Adrenal gland (tissue), 5 donors: ENCODE results near the gene PUSL1.

Experiments
- POLR2A ChIP-seq, 2 donors: fragments of 450-650 bp; IDR thresholded peaks; one replicate each; pipeline ENCODE4 v1.6.1; 2017; ENCODE audit warnings: antibody characterized with exemption in 2 of 2, mild to moderate bottlenecking in 2 of 2, moderate library complexity in 1 of 2
- TF ChIP-seq, protein P1 (sequence below), 6 experiments: fragments of 450-650 bp in 4 of 6; fragments of 200-600 bp in 2 of 6; sonication (generic) in 1 of 6; IDR thresholded peaks; 1 replicate in 5 of 6; 2 replicates in 1 of 6; pipeline versions ENCODE4 v1.5.1 to v1.8.0; 2016 to 2021; ENCODE audit warnings: antibody characterized with exemption in 6 of 6, mild to moderate bottlenecking in 2 of 6, moderate library complexity in 1 of 6
- donor health status: DM: no; HTN: no; CAD: no.

DNA sequence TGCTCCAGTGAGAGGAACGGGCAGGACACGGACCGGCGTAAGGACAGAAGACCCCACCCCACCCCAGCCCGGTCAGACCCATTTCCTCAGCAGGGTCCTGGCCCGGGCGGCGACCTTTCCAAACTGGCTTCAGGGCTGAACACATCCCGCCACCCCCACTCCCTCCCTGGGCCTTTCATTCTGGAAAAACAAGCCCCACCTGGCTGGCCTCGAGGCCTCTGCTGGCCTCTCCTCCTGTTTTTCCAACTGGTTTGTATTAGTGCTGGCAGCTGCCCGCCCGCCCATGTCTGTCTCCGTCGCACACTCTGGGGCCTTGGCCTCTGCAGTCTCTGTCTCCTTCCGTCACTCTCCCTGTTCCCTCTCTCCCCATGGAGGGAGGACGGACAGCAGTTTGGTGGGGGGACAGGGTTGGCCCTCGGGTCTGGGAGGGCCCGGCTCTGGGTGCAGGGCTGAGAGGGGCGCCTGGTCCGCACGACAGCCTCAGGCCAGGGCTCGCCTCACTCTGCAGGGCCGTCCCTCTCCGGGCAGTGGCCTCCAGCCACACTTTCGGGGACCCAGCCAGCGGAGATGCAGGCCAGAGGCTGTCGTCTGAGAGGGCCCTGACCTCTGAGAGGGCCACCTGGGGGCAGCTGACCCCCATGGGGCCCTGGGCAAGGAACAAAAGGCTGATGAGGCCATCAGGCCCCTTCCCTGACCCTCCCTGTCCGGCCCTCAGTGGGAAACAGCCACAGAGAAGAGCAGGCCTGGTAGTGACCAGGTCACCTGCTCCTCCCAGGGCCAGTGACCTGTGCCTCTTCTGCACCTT, 51.5 kb downstream of the PUSL1 start:
- no peak for TF ChIP-seq POLR2A (IDR thresholded peaks at IDR 0.05)
- TF ChIP-seq, protein P1, sequence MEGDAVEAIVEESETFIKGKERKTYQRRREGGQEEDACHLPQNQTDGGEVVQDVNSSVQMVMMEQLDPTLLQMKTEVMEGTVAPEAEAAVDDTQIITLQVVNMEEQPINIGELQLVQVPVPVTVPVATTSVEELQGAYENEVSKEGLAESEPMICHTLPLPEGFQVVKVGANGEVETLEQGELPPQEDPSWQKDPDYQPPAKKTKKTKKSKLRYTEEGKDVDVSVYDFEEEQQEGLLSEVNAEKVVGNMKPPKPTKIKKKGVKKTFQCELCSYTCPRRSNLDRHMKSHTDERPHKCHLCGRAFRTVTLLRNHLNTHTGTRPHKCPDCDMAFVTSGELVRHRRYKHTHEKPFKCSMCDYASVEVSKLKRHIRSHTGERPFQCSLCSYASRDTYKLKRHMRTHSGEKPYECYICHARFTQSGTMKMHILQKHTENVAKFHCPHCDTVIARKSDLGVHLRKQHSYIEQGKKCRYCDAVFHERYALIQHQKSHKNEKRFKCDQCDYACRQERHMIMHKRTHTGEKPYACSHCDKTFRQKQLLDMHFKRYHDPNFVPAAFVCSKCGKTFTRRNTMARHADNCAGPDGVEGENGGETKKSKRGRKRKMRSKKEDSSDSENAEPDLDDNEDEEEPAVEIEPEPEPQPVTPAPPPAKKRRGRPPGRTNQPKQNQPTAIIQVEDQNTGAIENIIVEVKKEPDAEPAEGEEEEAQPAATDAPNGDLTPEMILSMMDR (IDR thresholded peaks at IDR 0.05), result no peak
